Measurements from ENCODE around the gene RWDD4.
"Not testable (repeated sequence)": the region's sequence is repeated elsewhere in the genome, so short reads cannot be mapped to it uniquely, and the experiment has no call there.

Gene RWDD4

DNA sequence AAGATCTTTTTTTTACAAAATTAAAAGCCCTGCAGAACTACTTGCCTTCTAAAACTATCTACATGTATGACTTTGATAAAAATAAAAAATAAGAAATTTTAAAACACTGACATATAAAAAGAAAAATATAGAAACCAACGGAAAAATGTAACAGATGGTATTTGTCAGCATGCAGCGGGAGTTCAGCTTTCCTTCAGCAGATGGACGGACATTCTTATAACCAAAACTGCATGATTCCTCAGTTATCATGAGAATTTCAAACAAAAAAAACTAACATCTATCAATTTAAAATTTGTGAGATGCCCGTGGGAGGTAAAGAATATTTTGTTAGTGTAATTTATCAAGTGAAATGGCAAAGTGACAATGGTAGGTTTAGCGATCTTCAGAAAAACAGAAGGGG, 23.2 kb downstream of the RWDD4 start:
- DNase-seq (ENCODE audit: low read depth) = no peak

DNA sequence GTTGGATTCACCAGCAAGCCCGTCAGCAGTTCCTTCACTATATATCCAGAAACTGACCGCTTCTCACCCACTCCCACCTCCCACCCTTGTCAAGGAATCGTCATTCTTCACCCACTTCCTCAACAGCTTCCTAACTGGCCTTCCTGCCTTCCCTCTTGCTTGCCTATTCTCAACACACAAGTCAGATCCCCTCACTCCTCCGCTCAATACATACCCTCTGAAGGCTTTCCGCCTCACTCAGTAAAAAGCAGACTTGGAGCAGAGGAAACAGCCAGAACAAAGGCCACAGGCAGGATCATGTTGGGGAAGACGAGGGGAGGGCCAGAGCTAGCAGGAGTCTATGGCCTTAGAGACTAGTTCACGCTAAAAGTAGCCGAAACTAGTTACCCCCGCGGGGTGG, 23.7 kb downstream of the RWDD4 start:
- DNase-seq (ENCODE audit: low read depth) = no peak

DNA sequence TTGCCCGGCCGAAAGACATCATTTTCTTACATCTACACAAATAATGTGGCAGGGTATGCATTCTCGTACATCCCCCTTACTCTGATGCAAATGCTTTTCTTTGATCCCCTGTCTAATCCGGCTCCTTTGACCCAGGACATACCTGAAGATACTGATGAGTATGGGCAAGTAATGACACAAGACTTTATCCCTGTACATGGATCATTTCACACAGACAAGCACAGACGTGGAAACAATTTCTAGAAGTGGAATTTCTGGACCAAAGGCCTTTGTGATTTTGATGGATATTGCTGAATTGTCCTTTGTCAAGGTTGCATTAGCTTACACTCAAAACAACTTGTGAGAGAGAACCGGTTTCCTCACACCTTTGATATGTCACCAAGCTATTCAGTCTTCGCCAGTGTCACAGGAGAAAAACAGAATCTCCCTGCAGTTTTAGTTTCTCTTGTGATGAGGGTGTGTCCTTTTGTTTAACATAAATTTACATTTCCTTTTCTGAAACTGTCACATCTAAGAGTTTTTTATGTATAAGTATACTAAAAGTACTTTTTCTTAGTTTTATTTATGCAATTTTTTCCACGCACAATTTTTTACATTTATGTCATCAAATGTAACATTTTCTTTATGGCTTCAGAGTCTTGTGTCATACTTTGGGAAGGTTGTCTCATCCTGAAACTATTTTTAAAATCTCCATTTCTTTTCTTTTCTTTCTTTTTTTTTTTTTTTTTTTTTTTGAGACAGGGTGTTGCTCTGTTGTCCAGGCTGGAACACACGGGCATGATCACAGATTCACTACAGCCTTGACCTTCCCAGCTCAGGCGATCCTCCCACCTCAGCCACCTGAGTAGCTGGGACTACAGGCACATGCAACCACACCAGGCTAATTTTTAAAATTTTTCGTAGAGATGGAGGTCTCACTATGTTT, 25.2 kb downstream of the RWDD4 start:
- DNase-seq (ENCODE audit: low read depth) = no peak

DNA sequence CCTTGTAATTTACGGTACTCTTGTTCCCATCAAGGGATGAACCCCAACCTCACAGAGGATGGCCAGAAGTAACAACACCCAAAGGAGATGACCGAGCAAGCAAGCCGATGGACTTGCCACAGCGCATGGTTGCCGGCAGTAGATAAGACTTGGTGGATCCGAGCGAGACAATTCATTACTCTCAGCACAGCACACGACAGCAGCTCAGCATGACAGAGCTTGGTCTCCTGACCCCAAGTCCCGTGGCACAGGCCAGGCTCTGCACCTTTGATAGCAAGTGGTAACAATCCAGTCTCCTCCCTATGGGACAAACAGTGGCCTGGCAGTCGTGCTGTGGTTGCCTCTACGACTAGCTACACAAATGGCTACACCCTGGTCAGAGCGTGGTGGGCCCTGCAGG, 26.3 kb downstream of the RWDD4 start:
- no peak for DNase-seq (ENCODE audit: low read depth)

DNA sequence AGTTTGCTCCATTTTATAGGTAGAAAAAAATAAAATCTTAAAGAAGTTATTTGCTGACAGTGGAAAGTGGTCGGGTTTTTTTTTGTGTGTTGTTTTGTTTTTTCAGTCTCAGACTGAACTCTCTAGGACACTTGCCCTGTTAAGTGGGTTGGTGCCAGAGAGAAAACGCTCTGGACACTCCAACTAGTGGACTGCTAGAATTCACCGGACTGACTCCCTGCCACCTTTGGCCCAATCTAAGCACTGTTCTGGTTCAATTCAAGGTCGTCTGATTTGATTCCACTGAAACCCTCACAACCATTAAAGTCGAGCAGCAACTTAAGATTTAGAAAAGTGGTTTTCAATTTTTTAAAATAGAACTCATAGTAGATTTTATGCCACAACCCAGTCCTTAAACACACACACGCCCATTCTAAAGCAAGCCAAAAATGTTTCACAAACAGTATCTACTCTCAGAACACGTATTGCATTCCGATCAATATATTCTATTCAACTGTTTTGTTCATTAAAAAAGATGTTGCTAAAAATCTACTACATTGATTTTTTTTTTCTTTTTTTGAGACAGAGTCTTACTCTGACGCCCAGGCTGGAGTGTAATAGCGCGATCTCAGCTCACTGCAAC, 27.3 kb downstream of the RWDD4 start:
- no peak for DNase-seq (ENCODE audit: low read depth)

DNA sequence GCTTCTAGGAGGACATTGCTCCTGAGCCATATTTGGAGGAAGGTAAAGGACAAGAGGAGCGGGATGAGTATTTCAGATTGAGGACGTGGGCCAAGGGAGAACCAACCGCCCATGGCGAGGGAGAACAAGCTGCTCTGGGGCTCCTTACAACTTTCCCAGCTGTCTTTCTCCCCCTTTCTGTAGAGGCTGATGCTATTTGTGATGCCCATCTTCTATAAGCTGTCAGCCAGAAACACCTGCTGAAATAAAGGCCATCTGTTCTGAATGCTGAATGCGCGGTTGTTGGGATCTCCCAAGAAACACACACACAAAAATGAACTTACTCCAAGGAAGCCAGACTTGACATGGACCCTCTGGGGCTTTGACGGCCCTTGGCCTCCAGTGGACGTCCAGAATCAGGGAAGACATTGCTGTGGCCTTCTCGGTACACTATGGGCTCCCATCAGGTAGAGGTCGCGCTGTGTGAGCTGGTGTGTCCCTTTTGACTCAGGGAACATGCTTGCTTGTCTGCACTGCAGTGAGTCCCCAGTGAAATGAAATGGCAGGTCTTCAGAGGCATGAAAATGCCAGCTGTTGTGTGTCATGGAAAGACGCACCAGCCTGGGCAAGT, 30.9 kb downstream of the RWDD4 start:
- DNase-seq (ENCODE audit: low read depth) = no peak

DNA sequence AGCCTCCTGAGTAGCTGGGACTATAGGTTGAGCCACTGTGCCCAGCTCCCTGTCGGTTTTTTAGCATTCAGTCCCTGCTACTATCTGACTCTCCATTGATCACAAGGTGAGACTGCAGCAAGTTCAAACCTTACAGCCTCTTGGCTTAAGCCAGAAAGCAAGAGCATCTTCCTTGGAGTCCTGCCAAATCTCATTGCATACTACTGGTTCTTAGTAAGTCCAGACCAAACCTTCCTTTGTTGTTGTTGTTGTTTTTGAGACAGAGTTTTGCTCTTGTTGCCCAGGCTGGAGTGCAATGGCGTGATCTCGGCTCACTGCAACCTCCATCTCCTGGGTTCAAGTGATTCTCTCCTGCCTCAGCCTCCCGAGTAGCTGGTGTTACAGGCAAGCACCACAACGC, 31.7 kb downstream of the RWDD4 start:
- DNase-seq (ENCODE audit: low read depth) = not testable (repeated sequence)

DNA sequence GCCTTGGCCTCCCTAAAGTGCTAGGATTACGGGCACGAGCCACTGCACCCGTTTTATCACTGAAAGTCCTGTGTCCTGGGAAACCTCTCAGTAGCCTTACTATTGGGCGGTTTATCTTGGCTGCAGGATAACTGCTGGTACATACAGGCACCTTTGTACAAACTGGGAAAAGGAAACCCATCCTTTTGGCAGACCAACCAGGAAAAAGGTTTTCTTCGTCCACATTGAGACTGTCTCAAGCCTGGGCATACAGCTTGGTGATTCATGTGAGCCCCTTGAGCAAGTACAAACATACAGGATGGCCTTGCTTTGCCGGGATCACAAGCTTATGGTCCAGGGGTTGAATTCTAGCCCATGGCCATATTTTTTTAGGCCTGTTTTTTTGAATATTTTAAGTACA, 32.8 kb downstream of the RWDD4 start:
- DNase-seq (ENCODE audit: low read depth) = no peak

DNA sequence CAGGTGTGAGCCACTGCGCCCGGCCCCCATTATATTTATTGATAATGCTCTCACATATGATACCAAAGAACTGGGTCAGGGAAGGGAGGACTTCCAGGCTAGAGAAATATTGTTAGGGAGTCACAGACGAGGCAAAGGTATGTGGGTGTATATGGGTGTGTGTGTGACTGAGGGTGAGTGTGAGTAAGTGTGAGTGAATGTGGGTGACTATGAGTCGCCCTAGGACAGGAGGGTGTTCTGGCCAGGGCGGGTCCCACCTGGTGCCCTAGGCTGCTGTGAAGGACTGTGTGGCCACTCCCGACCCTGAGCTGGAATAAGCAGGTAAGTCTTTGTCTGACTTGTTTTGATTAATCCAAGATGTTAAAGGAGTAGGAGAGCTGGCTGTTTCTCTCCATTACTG, 34.4 kb downstream of the RWDD4 start:
- DNase-seq (ENCODE audit: low read depth) = no peak

DNA sequence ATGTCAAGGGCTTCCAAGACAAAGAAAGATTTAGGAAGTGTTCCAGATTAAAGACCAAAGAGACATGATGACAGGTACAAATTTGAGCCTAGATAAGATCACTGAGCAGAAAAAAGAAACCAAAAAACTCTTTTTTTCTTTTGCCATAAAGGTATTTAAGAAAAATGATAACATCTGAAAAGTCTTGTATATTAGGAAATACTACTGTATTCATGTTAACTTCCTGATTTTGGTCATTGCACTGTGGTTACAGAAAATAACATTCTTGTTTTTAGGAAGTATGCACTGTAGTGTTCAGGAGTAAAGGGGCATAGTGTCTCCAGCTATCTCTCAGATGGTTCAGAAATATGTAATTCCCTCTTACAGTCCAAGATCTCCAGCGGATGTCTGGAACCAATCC, 37.1 kb downstream of the RWDD4 start:
- DNase-seq (ENCODE audit: low read depth) = no peak

DNA sequence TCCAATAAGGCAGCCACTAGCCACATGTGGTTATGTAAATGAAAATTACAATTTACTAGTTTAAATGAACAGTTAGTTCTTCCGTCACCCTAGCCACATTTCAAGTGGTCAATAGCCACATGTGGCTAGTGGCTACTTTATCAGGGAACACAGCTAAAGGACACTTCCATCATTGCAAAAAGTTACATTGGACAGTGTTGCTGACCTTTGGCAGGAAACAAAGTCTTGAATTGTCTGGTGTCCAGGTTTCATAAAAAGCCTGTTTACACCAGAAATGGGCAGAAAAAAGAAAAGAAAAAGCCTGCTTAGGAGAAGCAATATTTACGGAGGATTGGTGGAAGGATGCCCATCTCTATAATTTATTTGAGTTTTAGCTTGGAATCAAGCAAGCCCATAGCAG, 38.6 kb downstream of the RWDD4 start:
- DNase-seq (ENCODE audit: low read depth) = no peak

DNA sequence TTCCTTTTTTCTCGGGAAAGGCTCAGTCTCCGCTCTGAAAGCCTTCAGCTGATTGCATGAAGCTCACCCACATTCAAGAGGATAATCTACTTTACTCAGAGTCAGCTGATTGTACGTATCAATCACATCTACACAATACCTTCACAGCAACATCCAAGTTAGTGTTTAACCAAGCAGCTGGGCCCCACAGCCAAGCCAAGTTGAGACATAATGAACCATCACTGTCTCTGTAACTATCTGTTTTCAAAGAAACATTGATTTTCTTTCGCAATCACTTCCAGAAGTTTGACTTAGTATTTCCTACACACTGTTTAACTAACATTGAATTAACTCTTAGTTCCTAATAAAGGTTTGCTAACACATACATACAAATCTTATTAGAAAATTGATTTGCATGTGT, 40.3 kb downstream of the RWDD4 start:
- no peak for DNase-seq (ENCODE audit: low read depth)

DNA sequence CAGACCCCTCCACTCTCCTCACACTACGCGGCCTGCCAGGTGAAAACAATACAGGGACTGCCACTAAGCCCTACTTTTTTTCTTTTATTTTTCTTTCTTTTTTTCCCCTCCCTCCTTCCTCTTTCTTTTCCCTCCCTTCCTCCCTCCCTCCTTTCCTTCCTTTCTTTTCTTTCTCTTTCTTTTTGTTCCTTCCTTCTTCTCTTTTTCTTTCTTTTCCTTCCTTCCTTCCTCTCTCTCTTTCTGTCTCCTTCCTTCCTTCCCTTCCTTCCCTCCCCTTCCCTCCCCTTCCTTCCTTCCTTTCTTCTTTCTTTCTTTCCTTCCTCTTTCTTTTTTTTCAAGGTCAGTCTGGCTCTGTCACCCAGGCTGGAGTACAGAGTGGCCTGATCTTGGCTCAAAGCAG, 41.9 kb downstream of the RWDD4 start:
- DNase-seq (ENCODE audit: low read depth) = no peak

DNA sequence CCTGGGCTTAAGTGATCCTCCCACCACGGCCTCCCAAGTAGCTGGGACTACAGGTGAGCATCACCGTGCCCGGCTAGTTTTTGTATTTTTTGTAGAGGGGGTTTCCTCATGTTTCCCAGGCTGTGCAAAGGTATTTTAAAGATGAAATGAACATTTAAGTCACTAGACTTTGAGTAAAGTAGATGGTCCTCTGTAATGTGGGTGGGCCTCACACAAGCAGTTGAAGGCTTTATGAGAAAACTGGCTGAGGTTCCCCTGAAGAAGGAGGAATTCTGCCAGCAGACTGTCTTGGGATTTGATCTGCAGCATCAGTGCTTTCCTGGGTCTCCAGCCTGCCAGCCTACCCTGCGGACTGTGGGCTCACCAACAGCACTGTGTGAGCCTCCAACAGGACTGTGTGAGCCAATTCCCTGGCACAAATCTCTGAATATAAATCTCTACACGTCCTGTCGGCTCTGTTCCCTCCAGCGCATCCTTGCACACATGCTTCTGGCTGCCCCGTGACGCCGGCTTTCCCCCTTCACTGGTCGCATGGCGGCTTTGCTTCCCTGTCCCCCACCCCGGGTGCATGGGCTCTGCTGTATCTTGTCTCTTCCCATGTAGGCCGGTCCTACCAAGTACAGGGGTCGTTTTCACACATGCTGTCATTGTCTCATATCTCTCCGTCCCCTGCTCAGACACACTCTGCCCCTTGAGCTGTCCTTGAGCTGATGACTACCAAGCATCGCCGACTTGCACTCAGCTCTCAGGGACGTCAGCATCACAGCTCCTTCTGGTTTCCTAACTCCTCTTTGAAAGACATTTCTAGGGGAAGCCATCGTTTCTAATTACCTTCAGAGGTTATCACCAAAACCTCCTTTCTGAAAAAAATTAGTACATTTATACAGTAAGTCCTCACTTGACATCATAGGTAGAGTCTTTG, 46.4 kb downstream of the RWDD4 start:
- DNase-seq (ENCODE audit: low read depth) = no peak

DNA sequence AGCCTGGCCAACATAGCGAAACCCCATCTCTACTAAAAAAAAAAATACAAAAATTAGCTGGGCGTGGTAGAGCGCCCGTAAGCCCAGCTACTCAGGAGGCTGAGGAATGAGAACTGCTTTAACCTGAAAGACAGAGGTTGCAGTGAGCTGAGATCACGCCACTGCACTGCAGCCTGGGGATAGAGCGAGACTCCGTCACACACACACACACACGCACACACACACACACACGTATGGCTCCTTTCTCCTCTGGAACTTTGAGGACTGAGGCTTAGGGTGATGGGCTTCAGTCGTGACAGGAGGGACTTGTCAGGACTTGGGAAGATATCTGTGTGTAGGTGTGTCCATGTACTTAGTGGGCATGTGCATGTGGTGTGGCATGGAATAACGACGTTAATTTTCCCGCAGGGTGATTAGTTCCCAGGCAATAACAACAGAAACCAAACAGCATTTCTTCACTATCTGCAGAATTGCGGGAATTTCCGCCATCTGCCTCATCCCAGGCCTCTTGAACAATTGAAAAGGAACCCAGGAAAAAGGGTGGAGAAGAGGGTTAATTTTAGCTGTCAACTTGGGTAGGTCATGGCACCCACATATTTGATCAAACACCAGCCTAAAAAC, 47.7 kb downstream of the RWDD4 start:
- no peak for DNase-seq (ENCODE audit: low read depth)

DNA sequence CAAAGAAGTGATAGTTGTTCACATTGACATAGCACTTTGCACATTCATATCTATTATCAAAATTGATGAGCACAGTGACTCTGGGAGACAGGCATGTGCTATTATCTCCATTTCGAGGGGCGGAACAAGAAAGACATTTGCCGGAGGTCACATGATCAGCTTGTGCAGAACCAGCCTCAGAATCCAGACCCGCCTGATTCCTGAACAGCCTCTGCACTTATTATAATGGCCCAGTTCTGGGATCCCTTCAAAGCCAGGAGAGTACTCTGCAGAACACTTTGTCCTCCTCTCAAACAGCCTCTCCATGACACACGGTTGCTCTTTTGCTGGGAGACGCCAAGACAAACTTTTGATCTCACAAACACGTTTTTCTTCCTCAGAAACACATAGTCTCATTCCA, 48.4 kb downstream of the RWDD4 start:
- no peak for DNase-seq (ENCODE audit: low read depth)

DNA sequence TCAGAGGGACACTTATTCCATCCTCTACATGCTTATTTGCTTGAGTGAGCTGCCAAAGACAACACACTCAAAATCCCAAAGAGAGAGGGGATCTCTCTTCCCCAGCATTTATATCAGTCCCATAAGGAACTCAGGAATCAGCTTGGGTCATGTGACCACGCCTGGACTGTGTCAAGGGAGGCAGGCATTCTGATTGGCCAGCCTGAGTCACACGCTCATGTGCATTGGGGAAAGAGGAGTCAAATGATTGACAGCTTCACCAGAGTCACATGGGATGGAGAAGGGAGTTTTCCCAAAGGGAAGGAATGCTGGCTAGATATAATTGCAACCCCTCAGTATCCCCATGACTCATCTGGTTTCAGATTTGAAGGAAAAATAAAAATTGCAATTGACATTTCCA, 49.0 kb downstream of the RWDD4 start:
- no peak for DNase-seq (ENCODE audit: low read depth)

DNA sequence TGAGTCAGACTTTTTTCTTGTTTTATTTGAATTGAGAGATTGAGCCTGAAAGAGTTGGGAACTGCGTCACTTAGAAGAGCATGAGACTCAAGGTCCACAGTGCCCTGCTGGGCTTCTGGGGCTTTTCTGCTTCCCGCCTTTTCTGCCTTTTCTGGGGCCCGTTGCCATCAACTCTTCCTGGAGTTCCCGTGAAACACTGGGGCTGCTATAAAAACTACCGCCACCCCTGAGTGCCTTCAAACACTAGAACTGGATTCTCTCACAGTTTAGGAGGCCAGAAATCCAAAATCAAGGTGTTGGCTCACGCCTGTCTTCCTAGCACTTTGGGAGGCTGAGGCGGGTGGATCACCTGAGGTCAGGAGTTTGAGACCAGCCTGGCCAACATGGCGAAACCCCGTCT, 49.8 kb downstream of the RWDD4 start:
- no peak for DNase-seq (ENCODE audit: low read depth)

DNA sequence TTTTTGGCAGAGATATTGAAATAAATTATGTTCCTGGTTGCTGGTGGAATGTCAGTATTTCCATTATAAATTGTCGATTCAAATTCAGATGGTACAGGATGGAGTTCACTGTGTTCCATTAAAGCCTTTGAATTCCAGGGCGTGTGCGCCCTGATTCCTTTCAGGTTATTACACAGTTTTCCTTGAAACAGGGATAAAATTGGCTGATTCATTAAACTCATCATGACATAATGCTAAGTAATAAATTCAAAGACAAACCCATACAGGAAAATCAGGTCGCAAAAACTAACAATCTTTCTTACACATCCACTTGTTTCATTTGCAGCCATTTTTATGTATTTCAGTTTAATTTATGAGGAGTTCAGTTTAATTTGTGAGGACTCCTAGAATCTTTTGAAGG, 51.1 kb downstream of the RWDD4 start:
- no peak for DNase-seq (ENCODE audit: low read depth)

DNA sequence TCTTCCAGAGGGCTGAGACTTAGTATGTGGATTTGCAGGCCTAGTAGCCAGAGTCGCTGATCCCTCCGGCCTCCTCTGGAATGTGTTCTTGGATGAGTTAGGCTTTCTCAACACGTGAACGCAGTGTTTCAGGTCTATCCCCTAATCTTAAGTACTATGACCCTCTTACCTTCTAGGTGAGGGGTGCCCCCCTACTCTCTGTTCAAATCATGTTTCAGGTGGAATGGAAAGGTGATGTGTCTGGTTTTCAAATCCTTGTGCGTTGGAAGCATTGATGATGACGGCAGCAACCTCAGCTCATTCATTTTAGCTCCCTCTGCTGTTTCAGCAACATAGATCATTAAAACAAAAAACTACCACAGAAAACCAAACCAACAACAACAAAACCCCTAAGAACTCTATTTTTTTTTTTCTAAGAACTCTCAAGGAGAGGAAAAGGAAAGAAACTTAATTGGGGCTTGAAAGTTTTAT, 56.4 kb downstream of the RWDD4 start:
- DNase-seq (ENCODE audit: low read depth) = no peak

DNA sequence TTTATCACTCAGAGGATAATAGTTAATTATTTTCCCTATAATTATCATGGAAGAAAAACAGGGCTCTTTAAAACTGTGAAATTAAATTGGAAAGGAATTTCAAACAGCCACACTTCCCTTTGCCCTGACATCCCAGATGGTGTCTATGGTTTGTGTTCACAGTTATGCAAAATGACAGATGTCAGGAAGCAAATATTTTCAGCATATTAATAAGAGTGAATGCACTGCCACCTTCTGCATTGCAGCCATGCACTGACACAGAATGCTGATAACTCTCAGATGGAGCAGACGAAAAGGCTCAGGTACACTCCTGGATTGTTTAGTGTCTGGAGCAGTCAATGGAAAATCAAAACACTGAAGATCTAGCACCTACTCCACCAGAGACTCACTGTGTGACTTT, 57.6 kb downstream of the RWDD4 start:
- no peak for DNase-seq (ENCODE audit: low read depth)

Measured in GM04504 (cell line).